BLaER1 (cell line): ENCODE results near the gene SERPINH1.
A peak's percentile ranks its signal among the peaks of the same experiment; 100 is the strongest.

Experiments used
- H3K27ac ChIP-seq: shearing (Covaris generic); formaldehyde crosslinking; 2 replicates; pipeline ENCODE4 v1.8.1; 2022
- H3K27me3 ChIP-seq: shearing (Covaris generic); formaldehyde crosslinking; 2 replicates; pipeline ENCODE4 v1.8.1; 2022
- H3K36me3 ChIP-seq: shearing (Covaris generic); formaldehyde crosslinking; 2 replicates; pipeline ENCODE4 v1.8.1; 2022
- H3K4me1 ChIP-seq: shearing (Covaris generic); formaldehyde crosslinking; 2 replicates; pipeline ENCODE4 v1.8.1; 2022
- H3K4me2 ChIP-seq: shearing (Covaris generic); formaldehyde crosslinking; 2 replicates; pipeline ENCODE4 v1.8.1; 2022
- H3K4me3 ChIP-seq: shearing (Covaris generic); formaldehyde crosslinking; 2 replicates; pipeline ENCODE4 v1.8.1; 2022
- H3K9ac ChIP-seq: shearing (Covaris generic); formaldehyde crosslinking; 2 replicates; pipeline ENCODE4 v1.8.1; 2022
- H3K9me3 ChIP-seq: shearing (Covaris generic); formaldehyde crosslinking; 2 replicates; pipeline ENCODE4 v1.8.1; 2022
- H4K20me1 ChIP-seq: shearing (Covaris generic); formaldehyde crosslinking; 2 replicates; pipeline ENCODE4 v1.8.1; 2022
- Cebpa-rat ChIP-seq: shearing (Covaris generic); IDR thresholded peaks from 2 replicates; pipeline ENCODE4 v1.8.1; 2022

Gene SERPINH1

DNA sequence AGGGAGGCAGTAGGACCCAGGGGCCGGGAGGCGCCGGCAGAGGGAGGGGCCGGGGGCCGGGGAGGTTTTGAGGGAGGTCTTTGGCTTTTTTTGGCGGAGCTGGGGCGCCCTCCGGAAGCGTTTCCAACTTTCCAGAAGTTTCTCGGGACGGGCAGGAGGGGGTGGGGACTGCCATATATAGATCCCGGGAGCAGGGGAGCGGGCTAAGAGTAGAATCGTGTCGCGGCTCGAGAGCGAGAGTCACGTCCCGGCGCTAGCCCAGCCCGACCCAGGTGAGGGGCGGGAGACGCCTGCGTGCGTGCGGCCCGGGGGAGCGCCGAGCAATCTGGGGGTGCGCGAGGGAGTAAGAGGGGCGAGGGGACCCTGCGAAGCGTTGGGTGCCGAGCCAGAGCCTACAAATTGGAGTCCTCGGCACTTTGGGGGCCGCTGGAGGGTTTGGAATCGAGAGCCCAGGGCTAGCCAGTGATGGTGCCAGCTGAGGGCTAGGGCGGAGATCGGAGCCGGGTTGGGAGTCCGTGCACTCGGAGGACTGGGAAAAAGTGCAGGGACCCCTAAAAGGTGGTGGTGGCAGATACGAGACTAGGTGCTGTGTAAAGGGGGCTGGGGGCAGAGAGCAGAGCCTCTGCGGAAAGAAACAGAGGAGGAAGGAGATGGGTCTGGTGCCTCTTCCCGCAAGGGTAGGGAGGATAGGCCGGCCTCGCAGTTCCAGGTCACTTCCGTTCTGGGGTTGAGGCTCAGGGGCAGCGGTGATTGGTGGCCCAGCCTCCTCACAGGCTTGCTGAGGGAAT, at the start of gene SERPINH1:
Gene SERPINH1, plus strand, starts transcription at position 206 of the 788 bp plus-strand sequence. CDS start 4,097 bp downstream, outside the sequence.
- no peaks in the 10 kb centered on the region for H3K9me3 ChIP-seq
- H3K36me3 ChIP-seq: peaks cover 23% of the 10 kb centered on the region
- no peak for TF ChIP-seq Cebpa-rat
- H3K9ac ChIP-seq: peak within 1 kb of the TSS; percentile 92
- H3K4me1 ChIP-seq: peaks cover 47% of the 10 kb centered on the region
- no peaks in the 10 kb centered on the region for H3K27me3 ChIP-seq
- peak within 1 kb of the TSS; percentile 86 for H3K4me3 ChIP-seq
- H3K4me2 ChIP-seq: peak within 1 kb of the TSS; percentile 95
- peak within 1 kb of the TSS; percentile 94 for H3K27ac ChIP-seq
- H4K20me1 ChIP-seq: peaks cover 17% of the 10 kb centered on the region; the same call in 1 of the 2 replicates

GRCh38 chr11:75513250-75513649, 48.8 kb upstream of the SERPINH1 start:
- Histone ChIP-seq H4K20me1 (no peaks in the 10 kb centered on the region), H3K4me2 (no peak overlapping the region), H3K27ac (no peak overlapping the region), H3K27me3 (no peaks in the 10 kb centered on the region), H3K9me3 (peaks cover 9% of the 10 kb centered on the region), H3K4me3 (no peak overlapping the region), H3K36me3 (0 out of 2 replicates have a peak, but pooled peaks cover 7% of the 10 kb centered on the region), H3K9ac (no peak overlapping the region), H3K4me1 (peaks cover 44% of the 10 kb centered on the region)
- no peak for TF ChIP-seq Cebpa-rat

DNA sequence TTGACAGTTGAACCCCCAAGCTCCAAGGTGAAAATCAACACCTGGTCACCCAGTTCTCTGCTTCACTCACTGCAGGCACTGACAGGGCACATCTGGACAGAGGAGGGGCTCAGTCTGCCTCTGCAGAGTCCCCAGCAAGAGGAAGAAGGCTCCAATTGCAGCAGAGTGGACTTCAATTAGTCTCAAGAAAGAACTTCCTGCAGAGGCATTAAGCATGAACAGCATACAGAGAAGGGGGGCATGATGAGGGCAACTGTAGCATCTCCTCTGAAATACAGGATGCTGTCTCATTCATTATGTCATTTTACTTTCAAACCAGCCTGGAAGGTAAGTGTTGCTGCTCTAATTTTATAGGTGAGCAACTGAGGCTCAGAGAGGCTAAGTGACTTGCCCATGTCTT, 47.5 kb upstream of the SERPINH1 start:
- Histone ChIP-seq H3K27ac (no peak overlapping the region), H3K4me3 (no peak overlapping the region), H3K4me2 (peak overlapping the region; percentile 34), H3K9me3 (peaks cover 9% of the 10 kb centered on the region), H3K9ac (no peak overlapping the region), H4K20me1 (no peaks in the 10 kb centered on the region), H3K27me3 (no peaks in the 10 kb centered on the region), H3K4me1 (peaks cover 48% of the 10 kb centered on the region), H3K36me3 (0 out of 2 replicates have a peak, but pooled peaks cover 7% of the 10 kb centered on the region)
- no peak for TF ChIP-seq Cebpa-rat

DNA sequence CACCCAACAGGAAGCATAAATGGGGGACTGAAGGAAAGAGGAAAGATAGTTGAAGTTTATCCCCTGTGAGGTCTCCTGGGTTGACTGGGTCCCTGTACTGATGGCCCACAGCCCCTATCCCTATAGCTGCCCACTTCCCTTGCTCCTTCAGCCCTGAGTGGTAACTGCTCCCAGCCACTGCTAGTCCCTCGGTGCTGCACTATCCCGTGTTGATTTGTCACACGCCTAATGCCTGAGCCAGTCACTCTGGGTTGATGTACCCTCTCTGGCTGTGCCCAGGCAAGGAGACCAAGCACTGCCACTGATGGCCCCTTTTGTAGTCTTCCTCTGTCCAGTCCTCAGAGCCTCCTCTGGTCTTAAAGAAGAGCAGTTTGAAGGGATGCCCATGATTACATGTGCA, 45.9 kb upstream of the SERPINH1 start:
- no peaks in the 10 kb centered on the region for H4K20me1 ChIP-seq
- H3K4me1 ChIP-seq: peaks cover 62% of the 10 kb centered on the region
- TF ChIP-seq Cebpa-rat: no peak
- H3K36me3 ChIP-seq: 0 out of 2 replicates have a peak, but pooled peaks cover 7% of the 10 kb centered on the region
- H3K9me3 ChIP-seq: peaks cover 9% of the 10 kb centered on the region
- no peak overlapping the region for H3K4me3 ChIP-seq
- H3K27me3 ChIP-seq: no peaks in the 10 kb centered on the region
- no peak overlapping the region for H3K27ac ChIP-seq
- H3K9ac ChIP-seq: no peak overlapping the region
- H3K4me2 ChIP-seq: peak overlapping the region; percentile 71; the same call in 1 of the 2 replicates

DNA sequence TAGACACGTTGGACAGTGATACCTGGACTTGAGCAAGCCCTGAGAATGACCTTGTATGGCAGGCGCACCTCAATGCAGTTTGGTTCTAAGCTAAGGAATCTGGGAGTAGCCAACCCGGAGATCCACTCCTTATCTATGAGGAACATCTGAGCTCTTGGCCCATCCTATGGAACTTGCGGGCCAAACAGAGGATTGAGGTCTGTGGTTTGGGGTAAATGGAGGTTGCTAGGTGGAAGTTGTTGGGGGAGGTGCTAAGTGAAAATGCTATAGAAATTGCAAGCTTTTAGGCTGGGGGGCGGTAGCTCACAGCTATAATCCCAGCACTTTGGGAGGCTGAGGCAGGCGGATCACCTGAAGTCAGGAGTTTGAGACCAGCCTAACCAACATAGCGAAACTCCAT, 45.2 kb upstream of the SERPINH1 start:
- Histone ChIP-seq H3K4me3 (no peak overlapping the region), H3K27me3 (no peaks in the 10 kb centered on the region), H4K20me1 (no peaks in the 10 kb centered on the region), H3K4me2 (peak overlapping the region; percentile 71), H3K27ac (no peak overlapping the region), H3K9me3 (peaks cover 9% of the 10 kb centered on the region), H3K36me3 (0 out of 2 replicates have a peak, but pooled peaks cover 7% of the 10 kb centered on the region), H3K9ac (no peak overlapping the region), H3K4me1 (peaks cover 62% of the 10 kb centered on the region)
- no peak for TF ChIP-seq Cebpa-rat

- TF ChIP-seq Cebpa-rat: no peak
- peak overlapping the region; percentile 3; the same call in 1 of the 2 replicates for H3K9ac ChIP-seq
- peaks cover 71% of the 10 kb centered on the region for H3K4me1 ChIP-seq
- H3K27me3 ChIP-seq: peaks cover 6% of the 10 kb centered on the region; the same call in 1 of the 2 replicates
- peak overlapping the region; percentile 61 for H3K27ac ChIP-seq
- no peak overlapping the region for H3K4me3 ChIP-seq
- peaks cover 9% of the 10 kb centered on the region for H3K9me3 ChIP-seq
- H4K20me1 ChIP-seq: peaks cover 8% of the 10 kb centered on the region
- 0 out of 2 replicates have a peak, but pooled peaks cover 7% of the 10 kb centered on the region for H3K36me3 ChIP-seq
- peak overlapping the region; percentile 71 for H3K4me2 ChIP-seq
Observed at GRCh38 chr11:75518204-75518549, 43.9 kb upstream of the SERPINH1 start.

DNA sequence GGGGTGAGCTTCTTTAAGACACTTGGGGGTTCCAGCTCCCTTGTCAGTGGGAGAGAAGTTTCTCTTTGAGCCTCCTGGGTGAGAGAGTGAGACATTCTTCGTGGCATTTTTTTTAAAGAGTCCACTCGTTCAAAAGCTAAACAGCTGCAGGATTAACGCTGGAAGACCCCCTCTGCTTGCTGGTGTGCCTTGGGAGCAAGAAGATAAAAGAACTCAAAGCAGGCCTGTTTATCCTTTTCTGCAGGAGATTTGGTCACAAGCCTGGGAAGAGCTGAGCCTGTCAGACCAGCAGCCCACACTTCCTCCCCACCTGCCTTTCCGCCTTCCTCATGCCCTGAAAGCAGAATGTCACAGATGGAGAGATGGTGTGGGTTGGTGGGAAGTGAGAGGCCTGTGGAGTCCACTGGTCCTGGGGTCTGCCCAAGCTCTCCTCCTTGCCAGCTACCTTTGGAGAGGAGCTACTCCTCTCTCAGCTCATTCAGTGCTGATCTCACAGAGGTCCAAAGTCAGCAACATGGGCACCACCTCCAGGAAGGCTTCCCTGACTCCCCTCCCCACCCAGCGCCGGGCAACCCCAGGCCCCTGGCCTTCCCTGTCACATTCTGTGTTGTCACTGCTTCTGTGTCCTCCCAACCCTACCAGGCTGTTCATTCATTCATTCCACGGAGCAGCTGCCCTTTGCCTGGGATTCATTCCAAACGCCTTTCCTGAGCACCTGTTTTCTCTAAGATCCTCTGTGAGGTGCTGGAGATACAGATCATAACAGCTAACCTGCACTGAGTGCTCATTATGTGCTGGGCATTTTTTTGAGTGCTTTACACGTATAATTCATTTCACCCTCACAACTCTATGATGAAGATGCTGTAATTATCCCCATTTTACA, 43.0 kb upstream of the SERPINH1 start:
- H3K9me3 ChIP-seq: peaks cover 9% of the 10 kb centered on the region
- H3K4me3 ChIP-seq: no peak overlapping the region
- TF ChIP-seq Cebpa-rat: no peak
- 0 out of 2 replicates have a peak, but pooled peaks cover 7% of the 10 kb centered on the region for H3K36me3 ChIP-seq
- H3K9ac ChIP-seq: peak overlapping the region; percentile 3; the same call in 1 of the 2 replicates
- peaks cover 16% of the 10 kb centered on the region for H4K20me1 ChIP-seq
- peaks cover 14% of the 10 kb centered on the region for H3K27me3 ChIP-seq
- H3K4me1 ChIP-seq: peaks cover 79% of the 10 kb centered on the region
- peak overlapping the region; percentile 71 for H3K4me2 ChIP-seq
- H3K27ac ChIP-seq: peak overlapping the region; percentile 61

DNA sequence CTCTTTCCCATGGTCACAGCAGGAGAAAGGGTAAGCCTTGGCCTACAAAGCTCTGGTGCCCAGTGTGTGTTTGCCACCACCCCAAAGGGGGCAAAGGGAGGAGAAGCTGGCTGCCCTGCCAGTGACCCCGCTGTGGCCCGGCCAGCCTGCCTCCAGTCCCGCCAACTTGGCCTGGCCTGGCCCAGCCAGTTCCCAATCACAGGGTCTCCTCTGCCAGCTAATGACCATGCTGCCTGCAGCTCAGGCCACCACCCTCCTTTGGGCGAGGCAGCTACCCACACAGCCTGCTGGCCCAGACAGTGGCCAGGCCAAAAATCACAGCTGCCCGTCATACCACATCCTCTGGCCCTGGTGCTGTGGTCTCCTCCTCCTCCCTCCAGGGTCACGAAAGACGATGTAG, 41.4 kb upstream of the SERPINH1 start:
- no peak overlapping the region for H3K4me3 ChIP-seq
- H3K4me2 ChIP-seq: no peak overlapping the region

GRCh38 chr11:75522286-75523044, 39.6 kb upstream of the SERPINH1 start:
- no peak overlapping the region for H3K4me3 ChIP-seq
- peaks cover 76% of the 10 kb centered on the region for H3K4me1 ChIP-seq
- no peaks in the 10 kb centered on the region for H3K9me3 ChIP-seq
- peaks cover 31% of the 10 kb centered on the region for H3K27me3 ChIP-seq
- H4K20me1 ChIP-seq: peaks cover 29% of the 10 kb centered on the region
- TF ChIP-seq Cebpa-rat: no peak
- H3K4me2 ChIP-seq: peak overlapping the region; percentile 100
- no peak overlapping the region for H3K27ac ChIP-seq
- H3K36me3 ChIP-seq: no peaks in the 10 kb centered on the region
- H3K9ac ChIP-seq: no peak overlapping the region

More for the DNA sequence above, 41.4 kb upstream of the SERPINH1 start:
- peaks cover 9% of the 10 kb centered on the region for H3K9me3 ChIP-seq
- H3K36me3 ChIP-seq: 0 out of 2 replicates have a peak, but pooled peaks cover 7% of the 10 kb centered on the region
- no peak overlapping the region for H3K9ac ChIP-seq
- H4K20me1 ChIP-seq: peaks cover 29% of the 10 kb centered on the region
- TF ChIP-seq Cebpa-rat: no peak
- H3K27ac ChIP-seq: no peak overlapping the region
- H3K27me3 ChIP-seq: peaks cover 31% of the 10 kb centered on the region
- H3K4me1 ChIP-seq: peaks cover 79% of the 10 kb centered on the region
